Anterior cingulate cortex (tissue), 58 donors: ENCODE results near the gene XRCC5.

Experiments used
- DNase-seq, 58 donors: peaks; one replicate each; lab custom pipeline; 2025; lab: John Stamatoyannopoulos, UW

XRCC5 gene

GRCh38 chr2:216216951-216217903 is 108.1 kb downstream of the XRCC5 start:
- DNase-seq = no peak

GRCh38 chr2:216217904-216218260 is 108.7 kb downstream of the XRCC5 start:
- no peak for DNase-seq

DNA sequence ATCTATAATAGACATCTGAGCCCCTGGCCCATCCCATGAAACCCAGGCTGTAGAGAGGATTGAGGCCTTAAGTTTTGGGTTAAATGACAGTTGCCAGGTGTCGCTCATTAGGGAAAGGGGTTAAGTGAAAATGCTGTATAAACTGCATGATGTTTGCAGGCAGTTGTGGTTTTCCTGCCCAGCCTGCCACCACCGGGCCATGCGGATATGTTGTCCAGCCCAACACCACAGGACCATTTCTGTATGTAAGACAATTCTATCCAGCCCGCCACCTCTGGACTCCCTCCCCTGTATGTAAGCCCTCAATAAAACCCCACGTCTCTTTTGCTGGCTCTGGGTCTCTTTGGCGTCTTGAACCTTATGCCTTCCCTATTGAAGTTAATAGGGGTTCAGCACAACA is 110.7 kb downstream of the XRCC5 start:
- no peak for DNase-seq

DNA sequence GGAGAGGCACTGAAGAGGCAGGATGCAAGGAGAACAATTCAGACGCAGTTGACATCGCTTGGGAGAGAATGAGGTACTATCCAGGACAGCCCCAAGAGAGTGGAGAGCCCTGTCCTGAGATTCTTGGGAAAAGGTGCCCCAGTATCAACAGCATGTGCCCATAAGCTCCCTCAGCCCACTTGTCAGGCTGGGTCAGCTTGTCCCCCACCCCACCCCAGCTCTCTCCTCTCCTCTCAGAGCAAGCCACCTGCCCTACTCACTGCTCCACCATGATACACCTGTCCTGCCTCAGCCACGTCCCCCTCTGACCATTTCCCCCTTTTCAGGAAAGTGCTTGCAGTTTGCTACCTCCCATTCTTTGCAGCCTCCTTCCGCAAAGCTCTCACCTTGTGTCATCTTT is 111.8 kb downstream of the XRCC5 start:
- no peak for DNase-seq

DNA sequence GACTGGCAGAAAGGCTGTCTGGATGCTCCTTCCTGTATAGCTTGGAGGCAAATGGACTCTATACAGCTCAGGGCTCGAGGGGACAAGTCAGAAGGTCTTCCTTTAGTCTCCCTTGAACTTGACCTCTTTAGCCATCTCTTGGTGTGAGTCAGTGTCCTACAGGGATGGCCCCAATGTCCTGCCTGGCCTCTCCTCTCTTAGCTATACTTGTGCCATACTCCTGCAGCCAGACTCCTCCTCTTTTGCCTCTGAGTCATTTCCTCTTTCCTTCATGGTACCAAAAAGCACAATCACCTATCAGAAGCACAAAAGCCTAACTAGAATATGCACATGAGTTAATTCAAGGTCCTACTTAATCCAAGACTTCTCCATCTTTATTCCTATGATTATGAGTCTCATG is 112.7 kb downstream of the XRCC5 start:
- DNase-seq = no peak

DNA sequence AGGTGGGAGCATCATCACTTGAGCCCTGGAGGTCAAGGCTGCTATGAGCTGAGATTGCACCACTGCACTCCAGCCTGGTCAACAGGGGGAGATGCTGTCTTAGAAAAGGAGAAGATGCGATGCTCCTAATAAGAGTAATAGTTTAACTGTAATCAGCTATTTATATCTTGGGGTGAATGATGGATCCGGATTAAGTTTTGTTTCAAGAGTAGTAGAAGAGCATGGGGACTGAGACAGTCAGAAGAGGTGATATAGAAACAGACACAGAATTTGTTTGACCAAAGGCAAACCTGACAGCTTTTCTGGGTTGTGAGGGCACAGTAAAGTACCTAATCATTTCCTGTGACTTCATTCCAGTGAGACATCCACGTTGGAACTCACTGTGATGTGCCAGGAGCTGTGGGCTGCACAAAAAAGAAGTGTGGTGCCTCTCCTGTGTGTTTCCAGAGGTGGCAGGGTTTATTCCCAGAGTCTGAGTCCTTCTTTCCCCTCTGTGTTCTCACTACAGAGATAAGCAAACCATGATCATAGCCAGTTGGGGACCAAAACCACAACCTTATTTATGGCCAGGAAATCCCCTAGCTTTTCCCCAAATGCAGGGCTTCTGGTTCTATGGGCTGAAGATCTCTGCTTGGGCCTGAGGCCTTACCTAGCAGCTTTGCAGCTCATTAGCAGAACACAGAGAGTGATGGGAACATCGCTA is 113.7 kb downstream of the XRCC5 start:
- DNase-seq = no peak

DNA sequence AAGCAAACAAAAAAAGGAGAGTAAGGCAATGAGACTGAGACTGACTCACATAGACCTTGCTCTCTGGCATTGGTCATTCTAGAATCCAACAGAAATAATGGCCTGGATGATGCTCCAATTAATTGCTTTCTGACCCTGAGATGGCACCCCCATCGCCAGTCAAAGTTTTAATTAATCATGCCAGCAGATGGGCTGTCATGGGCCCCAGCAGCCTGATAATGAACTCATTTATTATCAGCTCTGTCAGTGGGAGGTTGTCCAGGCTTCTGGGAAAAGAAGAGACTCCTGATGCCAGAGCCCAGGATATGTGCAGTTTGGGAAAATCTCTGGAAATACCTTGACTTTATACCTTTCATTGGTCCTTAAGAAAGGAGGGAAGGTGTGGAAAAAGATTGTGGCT is 115.2 kb downstream of the XRCC5 start:
- no peak for DNase-seq

GRCh38 chr2:216229277-216229914 is 120.2 kb downstream of the XRCC5 start:
- DNase-seq = no peak

DNA sequence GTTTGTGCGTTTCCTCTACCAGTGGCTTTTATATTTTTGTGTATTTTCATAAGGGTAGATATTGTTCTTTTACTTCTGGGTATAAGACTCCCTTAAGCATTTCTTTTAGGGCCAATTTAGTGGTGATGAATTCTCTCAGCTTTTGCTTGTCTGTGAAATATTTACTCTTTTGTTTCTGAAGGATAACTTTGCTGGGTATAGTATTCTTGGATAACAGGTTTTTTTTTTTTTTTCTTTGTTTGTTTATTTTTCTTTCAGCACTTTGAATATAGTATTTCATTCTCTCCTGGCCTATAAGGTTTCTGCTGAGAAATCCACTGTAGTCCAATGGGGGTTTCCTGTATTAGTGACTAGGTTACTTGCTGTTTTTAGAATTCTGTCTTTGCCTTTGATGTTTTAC is 122.7 kb downstream of the XRCC5 start:
- no peak for DNase-seq

DNA sequence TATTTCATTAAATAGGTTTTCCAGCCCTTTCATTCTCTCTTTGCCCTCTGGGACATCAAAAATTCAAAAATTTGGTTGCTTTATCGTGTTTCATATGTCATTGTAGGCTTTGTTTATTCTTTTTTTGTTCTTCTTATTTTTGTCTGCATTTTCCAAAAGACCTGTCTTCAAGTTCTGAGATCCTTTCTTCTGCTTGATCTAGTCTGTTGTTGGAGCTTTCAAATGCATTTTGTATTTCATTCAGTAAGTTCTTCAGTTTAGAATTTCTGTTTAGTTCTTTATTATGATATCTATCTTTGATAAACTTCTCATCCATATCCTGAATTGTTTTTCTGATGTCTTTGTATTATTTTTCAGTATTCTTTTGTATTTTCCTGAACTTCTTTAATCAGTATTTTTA is 123.6 kb downstream of the XRCC5 start:
- DNase-seq = no peak

- DNase-seq = no peak
Observed at GRCh38 chr2:216233281-216233995, 124.3 kb downstream of the XRCC5 start.

- no peak for DNase-seq
Observed at GRCh38 chr2:216234106-216234505, 125.0 kb downstream of the XRCC5 start.

- no peak for DNase-seq
Observed at GRCh38 chr2:216235462-216235861, 126.3 kb downstream of the XRCC5 start.

GRCh38 chr2:216235896-216236295 is 126.7 kb downstream of the XRCC5 start:
- DNase-seq = no peak

- DNase-seq = no peak
Observed at GRCh38 chr2:216236486-216236885, 127.3 kb downstream of the XRCC5 start.

DNA sequence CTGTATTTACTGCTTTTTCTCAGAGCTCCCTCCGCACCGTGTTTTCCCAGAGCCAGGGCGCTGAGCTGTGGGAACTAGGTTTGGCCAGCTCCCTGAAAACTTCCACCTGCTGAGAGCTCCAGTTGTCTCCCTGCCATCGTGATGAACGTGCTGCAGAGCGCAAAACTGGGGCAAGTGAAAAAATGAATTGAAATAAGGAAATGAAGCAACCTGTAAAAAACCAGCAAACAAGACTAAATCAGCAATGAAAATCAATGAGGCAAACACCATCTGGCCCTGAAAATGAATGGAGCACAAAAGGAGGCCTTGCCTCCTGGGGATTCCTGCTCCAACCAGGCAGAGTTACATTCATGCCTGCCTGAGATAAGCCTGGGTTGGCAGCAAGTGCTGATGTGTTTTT is 133.2 kb downstream of the XRCC5 start:
- DNase-seq = peak in 8 of 58 donors; percentile 3 to 58 (median 18)

DNA sequence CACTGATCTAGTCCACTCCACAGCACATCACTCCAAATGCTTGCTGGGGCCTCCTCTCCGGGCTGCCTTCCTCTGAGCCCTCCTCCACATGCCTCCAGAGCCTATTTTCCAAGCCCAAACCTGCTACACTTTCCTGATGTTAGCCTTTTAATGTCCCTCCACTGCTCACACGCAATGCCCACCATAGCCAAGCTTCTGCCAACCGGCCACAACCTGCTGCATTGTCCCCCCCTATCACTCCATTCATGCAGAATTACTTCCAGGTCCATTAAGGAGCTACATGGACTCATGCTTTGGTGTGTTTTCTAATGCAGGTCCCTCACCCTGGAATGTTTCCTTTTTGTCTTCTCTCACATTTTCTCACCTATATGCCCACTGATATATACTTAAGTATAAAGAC is 133.9 kb downstream of the XRCC5 start:
- no peak for DNase-seq

GRCh38 chr2:216245391-216245975 is 136.3 kb downstream of the XRCC5 start:
- no peak for DNase-seq

- DNase-seq = no peak
Observed at GRCh38 chr2:216246766-216247165, 137.6 kb downstream of the XRCC5 start.
